Mammary epithelial cell (primary cell): Measurements from ENCODE around the gene GTSE1.
"Not testable (repeated sequence)": the region's sequence is repeated elsewhere in the genome, so short reads cannot be mapped to it uniquely, and the experiment has no call there.

ENCODE experiments used
- CTCF ChIP-seq, 2 donors: IDR thresholded peaks in 1 of 2; conservative IDR thresholded peaks in 1 of 2; 2 replicates each; pipeline ENCODE4 v1.5.1; 2011 to 2012; ENCODE audit warnings: inconsistent platforms in 2 of 2, low read length in 2 of 2, mild to moderate bottlenecking in 2 of 2, control low read depth in 1 of 2, low read depth in 1 of 2; ENCODE audit not compliant: insufficient read depth in 1 of 2; ENCODE audit errors: extremely low read depth in 1 of 2
- EZH2 ChIP-seq: IDR thresholded peaks from 2 replicates; pipeline ENCODE4 v1.6.1; 2012; ENCODE audit warnings: low read length, inconsistent platforms, borderline replicate concordance

- TF ChIP-seq CTCF (conservative IDR thresholded peaks at IDR 0.05 in 1 of 2, IDR thresholded peaks at IDR 0.05 in 1 of 2; ENCODE audit: extremely low read depth in 1 of 2, insufficient read depth in 1 of 2, low read depth in 1 of 2, low read length in 2 of 2); EZH2: not testable (repeated sequence)
These were observed 32.1 kb upstream of the GTSE1 start for GRCh38 chr22:46264520-46264919.
